Activated T-helper 1 cell treated with anti-CD3 and anti-CD28 coated beads, Interleukin-2, amount 50 U/mL, for 16 hours (primary cell): ENCODE results near the gene FAM163B.
"Not testable (repeated sequence)": the region's sequence is repeated elsewhere in the genome, so short reads cannot be mapped to it uniquely, and the experiment has no call there.

Source experiments
- DNase-seq, 2 donors: peaks; one replicate each; pipeline ENCODE4 v3.0.0-alpha.2; 2020; ENCODE audit warnings: low read depth in 1 of 2, low spot score in 1 of 2

Gene FAM163B

GRCh38 chr9:133569891-133570690 lies 39.1 kb downstream of the FAM163B start:
- DNase-seq = no peak

GRCh38 chr9:133569121-133569785 lies 39.9 kb downstream of the FAM163B start:
- DNase-seq = no peak

- DNase-seq = no peak
Measured at GRCh38 chr9:133568186-133568585, 41.0 kb downstream of the FAM163B start.

- DNase-seq = no peak
Measured at GRCh38 chr9:133566817-133567216, 42.4 kb downstream of the FAM163B start.

- no peak for DNase-seq
Measured at GRCh38 chr9:133566382-133566781, 42.8 kb downstream of the FAM163B start.

GRCh38 chr9:133564451-133565116 lies 44.6 kb downstream of the FAM163B start:
- DNase-seq = no peak

GRCh38 chr9:133563814-133564213 lies 45.4 kb downstream of the FAM163B start:
- DNase-seq = not testable (repeated sequence)

GRCh38 chr9:133563291-133563796 lies 45.8 kb downstream of the FAM163B start:
- DNase-seq = no peak

GRCh38 chr9:133562611-133563290 lies 46.4 kb downstream of the FAM163B start:
- no peak for DNase-seq

GRCh38 chr9:133561976-133562554 lies 47.1 kb downstream of the FAM163B start:
- no peak for DNase-seq

- DNase-seq = no peak
Measured at GRCh38 chr9:133560944-133561343, 48.2 kb downstream of the FAM163B start.

GRCh38 chr9:133560311-133560710 lies 48.9 kb downstream of the FAM163B start:
- DNase-seq = no peak

GRCh38 chr9:133558191-133559126 lies 50.7 kb downstream of the FAM163B start:
- no peak for DNase-seq

- DNase-seq = no peak
Measured at GRCh38 chr9:133557581-133557980, 51.6 kb downstream of the FAM163B start.

- no peak for DNase-seq
Measured at GRCh38 chr9:133556354-133556753, 52.8 kb downstream of the FAM163B start.

GRCh38 chr9:133554729-133555128 lies 54.5 kb downstream of the FAM163B start:
- DNase-seq = no peak

- DNase-seq = no peak
Measured at GRCh38 chr9:133553973-133554713, 55.0 kb downstream of the FAM163B start.

GRCh38 chr9:133553123-133553522 lies 56.1 kb downstream of the FAM163B start:
- no peak for DNase-seq

GRCh38 chr9:133552236-133552635 lies 57.0 kb downstream of the FAM163B start:
- no peak for DNase-seq
